Right lobe of liver (tissue), 6 donors: ENCODE measurements around the gene BRICD5. TPM values are rescaled to one million over a fixed set of nuclear protein-coding genes. Genes with fewer than 3 reads are reported as not detected.

Source experiments
- ATAC-seq, 4 donors: fragments of 200-7000 bp; cut with Tn5 transposase; one replicate each; pipeline ENCODE4 v1.9.1; 2020; ENCODE audit warnings: mild to moderate bottlenecking in 4 of 4, moderate library complexity in 4 of 4
- DNase-seq, 3 donors: peaks; one replicate each; pipeline ENCODE4 v3.0.0-alpha.2; 2020
- H3K27ac ChIP-seq, 3 donors: fragments of 200-600 bp; one replicate each; pipeline ENCODE4 v1.8.0; 2022
- H3K27me3 ChIP-seq, 2 donors: fragments of 200-600 bp; one replicate each; pipeline ENCODE4 v1.8.0; 2022
- H3K36me3 ChIP-seq, 4 donors: fragments of 200-600 bp; sonication (generic) in 1 of 4; one replicate each; pipeline versions ENCODE4 v1.5.1 to v1.8.0; 2017 to 2022; ENCODE audit warnings: control low read depth in 1 of 4
- H3K4me1 ChIP-seq, 4 donors: fragments of 200-600 bp; sonication (generic) in 1 of 4; one replicate each; pipeline versions ENCODE4 v1.5.1 to v1.8.0; 2017 to 2022; ENCODE audit warnings: control low read depth in 1 of 4
- H3K4me3 ChIP-seq, 3 donors: fragments of 200-600 bp; one replicate each; pipeline ENCODE4 v1.8.0; 2022
- H3K9me3 ChIP-seq, 4 donors: fragments of 200-600 bp; sonication (generic) in 1 of 4; one replicate each; pipeline versions ENCODE4 v1.5.1 to v1.8.0; 2017 to 2022; ENCODE audit warnings: control low read depth in 1 of 4
- POLR2A ChIP-seq: fragments of 450-650 bp; IDR thresholded peaks from one replicate; pipeline ENCODE4 v1.6.1; 2017; ENCODE audit warnings: antibody characterized with exemption, mild to moderate bottlenecking
- WGBS: methylation state at CpG from one replicate; pipeline ENCODE4 v1.1.6; 2018; ENCODE audit warnings: low coverage, low lambda C conversion rate; ENCODE audit not compliant: insufficient coverage; ENCODE audit errors: missing lambda C conversion rate; 5-methylcytosine and 5-hydroxymethylcytosine counted together
- intact Hi-C, 2 donors: fragments of 100-400 bp; cut with DNase I; formaldehyde crosslinking; loops; one replicate each; pipeline versions ENCODE4 v1.11.2 to v1.14.1; 2022
- total RNA-seq, 6 experiments: library from RNA; depleted of rRNA in 2 of 6; stranded (reverse); fragments of >200 nt in 2 of 6; fragmentation: NEBNext Ultra II Directional in 3 of 6; extraction: Animal tissue kit (Norgen Biotek cat#: 25700) in 3 of 6; gene quantifications; one replicate each; pipeline versions ENCODE4 v1.1.0 to v1.2.4, GENCODE V29; 2016 to 2023
- TF ChIP-seq, protein P1 (sequence below), 4 donors: fragments of 200-600 bp in 3 of 4; fragments of 450-650 bp in 1 of 4; IDR thresholded peaks; one replicate each; pipeline versions ENCODE4 v1.5.1 to v1.8.0; 2016 to 2022; ENCODE audit warnings: antibody characterized with exemption in 4 of 4, mild to moderate bottlenecking in 2 of 4
- donor health status: DM: no; HTN: yes; CAD: no.
- donor health status: DM: no; HTN: no; CAD: no.
- donor health status: DM: no; HTN: no; CAD: no.
- donor health status: DM: no; HTN: yes; CAD: no.
- donor health status: DM: no; HTN: yes; CAD: no.

BRICD5 gene
- total RNA-seq, 6 experiments from 2014 or later = 0.74 to 3.7 (median 2.0) TPM

DNA sequence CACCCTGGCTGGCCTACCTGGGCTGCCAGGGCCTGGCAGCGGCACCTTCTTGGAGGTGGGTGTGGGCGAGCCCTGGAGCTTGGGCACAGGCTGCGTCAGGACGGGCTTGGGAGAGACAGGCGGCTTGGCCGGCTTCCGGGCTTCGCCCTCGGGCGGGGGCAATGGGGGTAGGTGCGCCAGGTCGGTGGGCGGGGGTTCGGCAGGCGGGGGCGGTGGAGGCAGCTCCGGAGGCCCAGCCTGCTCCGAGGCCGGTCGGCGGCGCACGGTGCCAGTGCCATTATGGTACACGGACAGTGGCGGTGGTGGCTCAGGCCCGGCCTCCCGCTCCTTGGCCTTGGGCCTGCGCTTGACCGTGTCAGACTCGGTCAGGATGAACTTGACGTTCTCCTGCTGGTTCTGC, 31.1 kb downstream of the BRICD5 start:
- WGBS = no CpG with 5 or more reads among the region's 31 CpGs
- H3K9me3 ChIP-seq = no peaks in the 10 kb centered on the region
- DNase-seq = no peak
- no peak overlapping the region for H3K4me3 ChIP-seq
- intact Hi-C loops = no loop called here
- no peaks in the 10 kb centered on the region for H3K4me1 ChIP-seq
- TF ChIP-seq, protein P1, sequence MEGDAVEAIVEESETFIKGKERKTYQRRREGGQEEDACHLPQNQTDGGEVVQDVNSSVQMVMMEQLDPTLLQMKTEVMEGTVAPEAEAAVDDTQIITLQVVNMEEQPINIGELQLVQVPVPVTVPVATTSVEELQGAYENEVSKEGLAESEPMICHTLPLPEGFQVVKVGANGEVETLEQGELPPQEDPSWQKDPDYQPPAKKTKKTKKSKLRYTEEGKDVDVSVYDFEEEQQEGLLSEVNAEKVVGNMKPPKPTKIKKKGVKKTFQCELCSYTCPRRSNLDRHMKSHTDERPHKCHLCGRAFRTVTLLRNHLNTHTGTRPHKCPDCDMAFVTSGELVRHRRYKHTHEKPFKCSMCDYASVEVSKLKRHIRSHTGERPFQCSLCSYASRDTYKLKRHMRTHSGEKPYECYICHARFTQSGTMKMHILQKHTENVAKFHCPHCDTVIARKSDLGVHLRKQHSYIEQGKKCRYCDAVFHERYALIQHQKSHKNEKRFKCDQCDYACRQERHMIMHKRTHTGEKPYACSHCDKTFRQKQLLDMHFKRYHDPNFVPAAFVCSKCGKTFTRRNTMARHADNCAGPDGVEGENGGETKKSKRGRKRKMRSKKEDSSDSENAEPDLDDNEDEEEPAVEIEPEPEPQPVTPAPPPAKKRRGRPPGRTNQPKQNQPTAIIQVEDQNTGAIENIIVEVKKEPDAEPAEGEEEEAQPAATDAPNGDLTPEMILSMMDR (IDR thresholded peaks at IDR 0.05) = no peak
- no peak for TF ChIP-seq POLR2A
- no peak overlapping the region for H3K27ac ChIP-seq
- peaks cover 0 to 23% (median 6%) of the 10 kb centered on the region in 4 donors for H3K36me3 ChIP-seq
- H3K27me3 ChIP-seq = no peaks in the 10 kb centered on the region
- ATAC-seq = no peak

GRCh38 chr16:2179107-2179501, 31.6 kb downstream of the BRICD5 start:
- intact Hi-C loops = no loop called here
- Histone ChIP-seq H3K36me3 (peaks cover 0 to 27% (median 10%) of the 10 kb centered on the region in 4 donors), H3K27ac (no peak overlapping the region), H3K9me3 (no peaks in the 10 kb centered on the region), H3K4me3 (no peak overlapping the region), H3K27me3 (no peaks in the 10 kb centered on the region), H3K4me1 (no peaks in the 10 kb centered on the region)
- DNase-seq (no peak), ATAC-seq (no peak)
- no peak for TF ChIP-seq POLR2A
- TF ChIP-seq, protein P1 (IDR thresholded peaks at IDR 0.05) = no peak
- WGBS = 52% methylated on average over 9 of the region's 50 CpGs

DNA sequence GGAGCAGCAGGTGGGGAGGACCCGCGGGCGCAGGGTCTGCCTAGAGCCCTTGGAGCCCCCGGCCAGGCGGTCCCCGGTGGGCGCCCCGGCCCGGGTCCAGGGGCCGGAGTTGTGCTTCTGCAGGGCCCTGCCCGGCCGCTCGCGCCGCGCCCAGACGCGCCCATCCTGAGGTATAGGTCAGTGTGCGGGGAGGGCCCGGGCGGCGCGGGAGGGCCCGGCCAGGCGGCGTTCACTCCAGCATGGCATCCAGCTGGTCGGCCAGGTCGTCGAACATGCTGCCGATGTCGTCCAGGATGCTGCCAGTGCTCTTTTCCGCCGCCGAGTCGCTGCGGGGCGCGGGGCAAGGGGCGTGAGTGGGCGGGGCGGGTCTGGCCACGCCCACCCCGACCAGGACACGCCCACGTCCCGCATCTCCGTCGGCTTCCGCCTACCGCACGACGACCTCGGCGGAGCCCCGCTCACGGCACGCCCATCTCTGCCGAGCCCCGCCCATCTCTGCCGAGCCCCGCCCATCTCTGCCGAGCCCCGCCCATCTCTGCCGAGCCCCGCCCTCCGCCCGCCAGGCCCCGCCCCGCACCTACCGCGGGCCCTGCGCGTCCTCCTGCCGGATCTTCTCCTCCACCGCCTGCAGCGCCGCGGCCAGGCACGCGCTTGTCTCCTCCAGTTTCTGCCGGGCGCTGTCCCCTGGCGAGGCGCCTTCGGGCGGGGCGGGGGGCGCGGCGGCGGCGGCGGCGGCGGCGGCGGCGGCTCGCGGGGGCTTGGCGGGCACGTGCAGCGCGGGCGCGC, 32.1 kb downstream of the BRICD5 start:
- peak in 2 of 4 donors; percentile 8 to 40 for ATAC-seq
- intact Hi-C loops = no loop called here
- no peak for DNase-seq
- 46% methylated on average over 33 of the region's 106 CpGs for WGBS
- Histone ChIP-seq H3K27ac (no peak overlapping the region), H3K9me3 (no peaks in the 10 kb centered on the region), H3K27me3 (no peaks in the 10 kb centered on the region), H3K36me3 (peaks cover 0 to 33% (median 13%) of the 10 kb centered on the region in 4 donors), H3K4me3 (no peak overlapping the region), H3K4me1 (no peaks in the 10 kb centered on the region)
- TF ChIP-seq, protein P1 (IDR thresholded peaks at IDR 0.05) = no peak
- TF ChIP-seq POLR2A = no peak

GRCh38 chr16:2177561-2177960, 33.1 kb downstream of the BRICD5 start:
- TF ChIP-seq POLR2A = no peak
- TF ChIP-seq, protein P1 (IDR thresholded peaks at IDR 0.05) = no peak
- Histone ChIP-seq H3K36me3 (peaks cover 0 to 39% (median 16%) of the 10 kb centered on the region in 4 donors), H3K4me3 (no peak overlapping the region), H3K4me1 (no peaks in the 10 kb centered on the region), H3K27ac (no peak overlapping the region), H3K9me3 (no peaks in the 10 kb centered on the region), H3K27me3 (no peaks in the 10 kb centered on the region)
- intact Hi-C loops = no loop called here
- 90% methylated on average over 2 of the region's 20 CpGs for WGBS
- DNase-seq (no peak), ATAC-seq (no peak)
